HG02970 (cell line): Measurements from ENCODE around the gene KLHL33.

ENCODE experiments used
- ATAC-seq: cut with Tn5 transposase; IDR thresholded peaks from one replicate; pipeline ENCODE4 v1.9.1; 2021; ENCODE audit warnings: mild to moderate bottlenecking, moderate library complexity, moderate number of reproducible peaks; ENCODE audit not compliant: unreplicated experiment, low FRiP score

KLHL33 gene

GRCh38 chr14:20435582-20436362 lies at the start of gene KLHL33:
Gene KLHL33 (minus strand): TSS chr14:20436166. CDS start chr14:20435811, 355 bp downstream.
- no peak for ATAC-seq

- ATAC-seq: no peak
Observed at GRCh38 chr14:20482382-20482781, 46.4 kb upstream of the KLHL33 start.

GRCh38 chr14:20478894-20479293 lies 42.9 kb upstream of the KLHL33 start:
- ATAC-seq: no peak

GRCh38 chr14:20477211-20477876 lies 41.4 kb upstream of the KLHL33 start:
- ATAC-seq: no peak

GRCh38 chr14:20476776-20477175 lies 40.8 kb upstream of the KLHL33 start:
- no peak for ATAC-seq

- ATAC-seq: no peak
Observed at GRCh38 chr14:20472536-20473169, 36.7 kb upstream of the KLHL33 start.

GRCh38 chr14:20470603-20470901 lies 34.6 kb upstream of the KLHL33 start:
- ATAC-seq: no peak

GRCh38 chr14:20469890-20470602 lies 34.1 kb upstream of the KLHL33 start:
- ATAC-seq: peak; percentile 27

- ATAC-seq: peak; percentile 90
Observed at GRCh38 chr14:20469242-20469889, 33.4 kb upstream of the KLHL33 start, which contains the start of gene PNP. Gene PNP (plus strand): TSS chr14:20469406. CDS start chr14:20469525, 119 bp downstream.

- no peak for ATAC-seq
Observed at GRCh38 chr14:20468764-20469241, 32.8 kb upstream of the KLHL33 start.

- peak; percentile 93 for ATAC-seq
Observed at GRCh38 chr14:20461225-20462141, 25.5 kb upstream of the KLHL33 start, which contains the start of gene PIP4P1. Gene PIP4P1 (minus strand): TSS chr14:20461434. CDS start chr14:20461325, 109 bp downstream.

- peak; percentile 1 for ATAC-seq
Observed at GRCh38 chr14:20460458-20461224, 24.7 kb upstream of the KLHL33 start.

GRCh38 chr14:20458031-20458789 lies 22.2 kb upstream of the KLHL33 start:
- ATAC-seq: no peak

GRCh38 chr14:20456971-20457370 lies 21.0 kb upstream of the KLHL33 start:
- no peak for ATAC-seq

- peak; percentile 47 for ATAC-seq
Observed at GRCh38 chr14:20455355-20456300, 19.7 kb upstream of the KLHL33 start.

- peak; percentile 79 for ATAC-seq
Observed at GRCh38 chr14:20454516-20455354, 18.8 kb upstream of the KLHL33 start, which contains the start of the genes APEX1 and OSGEP. Gene APEX1 (plus strand): TSS chr14:20455226. CDS start chr14:20455646, 420 bp downstream. Gene OSGEP (minus strand): TSS chr14:20454812. CDS start chr14:20454683, 129 bp downstream.
